ENCODE data around the gene CDKN1C.

DNA sequence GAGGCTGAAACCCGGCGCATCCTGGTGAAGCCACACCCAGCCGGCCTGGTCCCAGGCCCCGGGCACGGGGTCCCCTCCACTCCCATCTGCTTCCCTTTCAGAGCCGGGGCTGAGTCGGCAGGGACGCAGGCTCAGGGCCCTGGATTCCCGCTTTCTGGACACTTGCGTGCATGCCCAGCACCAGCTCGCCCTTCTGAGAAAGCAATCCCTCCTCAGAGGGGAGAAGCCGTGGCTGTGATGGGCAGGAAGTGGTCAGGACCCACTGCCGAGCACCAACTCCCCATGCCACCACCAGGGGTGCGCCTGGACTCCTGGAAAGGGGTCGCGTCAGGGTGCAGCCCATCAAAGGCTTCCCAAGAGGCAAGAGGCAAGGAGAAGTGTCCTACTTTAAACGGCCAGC lies 15.1 kb downstream of the CDKN1C start:
- TF ChIP-seq CTCF (IDR thresholded peaks at IDR 0.05) (no peak), POLR2A (IDR thresholded peaks at IDR 0.05) (no peak)
